Measurements from ENCODE around the gene GPR3. TPM values are rescaled to one million over a fixed set of nuclear protein-coding genes. Genes with fewer than 3 reads are reported as not detected.
"Not testable (repeated sequence)": the region's sequence is repeated elsewhere in the genome, so short reads cannot be mapped to it uniquely, and the experiment has no call there.

GPR3 gene
- total RNA-seq, 1 experiment from 2014 or later, result 4.7 TPM

DNA sequence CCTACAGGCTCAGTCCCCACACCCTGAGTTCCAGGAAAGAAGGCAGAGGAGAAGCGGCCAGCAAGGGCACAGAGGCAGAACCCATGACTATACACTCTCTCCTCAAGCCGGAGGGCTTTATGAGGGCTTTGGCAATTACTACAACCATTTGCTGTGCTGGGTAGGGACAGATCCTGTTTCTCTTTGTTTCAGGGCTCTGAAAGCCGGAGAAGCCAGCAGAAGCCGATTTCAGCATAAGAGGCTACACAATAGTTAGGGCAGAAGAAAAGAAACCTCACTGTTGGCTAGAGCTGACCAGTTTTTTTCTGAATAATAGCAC is 13.9 kb downstream of the GPR3 start:
- no peak for TF ChIP-seq EZH2phosphoT487 (IDR thresholded peaks at IDR 0.05; ENCODE audit: borderline replicate concordance, low read length)
- TF ChIP-seq, protein P1, sequence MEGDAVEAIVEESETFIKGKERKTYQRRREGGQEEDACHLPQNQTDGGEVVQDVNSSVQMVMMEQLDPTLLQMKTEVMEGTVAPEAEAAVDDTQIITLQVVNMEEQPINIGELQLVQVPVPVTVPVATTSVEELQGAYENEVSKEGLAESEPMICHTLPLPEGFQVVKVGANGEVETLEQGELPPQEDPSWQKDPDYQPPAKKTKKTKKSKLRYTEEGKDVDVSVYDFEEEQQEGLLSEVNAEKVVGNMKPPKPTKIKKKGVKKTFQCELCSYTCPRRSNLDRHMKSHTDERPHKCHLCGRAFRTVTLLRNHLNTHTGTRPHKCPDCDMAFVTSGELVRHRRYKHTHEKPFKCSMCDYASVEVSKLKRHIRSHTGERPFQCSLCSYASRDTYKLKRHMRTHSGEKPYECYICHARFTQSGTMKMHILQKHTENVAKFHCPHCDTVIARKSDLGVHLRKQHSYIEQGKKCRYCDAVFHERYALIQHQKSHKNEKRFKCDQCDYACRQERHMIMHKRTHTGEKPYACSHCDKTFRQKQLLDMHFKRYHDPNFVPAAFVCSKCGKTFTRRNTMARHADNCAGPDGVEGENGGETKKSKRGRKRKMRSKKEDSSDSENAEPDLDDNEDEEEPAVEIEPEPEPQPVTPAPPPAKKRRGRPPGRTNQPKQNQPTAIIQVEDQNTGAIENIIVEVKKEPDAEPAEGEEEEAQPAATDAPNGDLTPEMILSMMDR (conservative IDR thresholded peaks at IDR 0.05; ENCODE audit: low read depth, low read length), result no peak
- no peak for TF ChIP-seq EZH2 (IDR thresholded peaks at IDR 0.05; ENCODE audit: low read length, unreplicated experiment)

DNA sequence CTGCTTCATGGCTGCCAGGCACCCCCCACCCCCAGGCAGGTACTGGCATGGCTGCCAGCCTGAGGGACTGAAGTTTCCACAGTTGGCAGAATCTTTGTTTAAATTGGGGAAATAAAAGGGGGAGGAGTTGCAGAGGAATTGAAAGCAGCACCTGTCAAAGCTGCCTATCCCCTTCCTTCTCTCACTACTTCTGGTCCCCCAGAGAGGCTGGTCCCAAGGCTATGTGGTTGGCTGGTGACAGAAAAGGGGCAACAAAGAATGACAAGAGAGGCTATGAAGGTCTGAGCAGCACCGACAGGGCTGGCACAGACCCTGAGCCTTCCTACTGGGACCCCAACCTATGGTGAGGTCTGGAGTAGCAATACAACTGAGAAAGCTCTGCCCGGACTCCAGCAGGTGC is 14.4 kb downstream of the GPR3 start:
- H2AFZ ChIP-seq (ENCODE audit: low read length); H3F3A ChIP-seq (ENCODE audit: low read length, unreplicated experiment); intact Hi-C loops (cut with micrococcal nuclease); H3K9ac ChIP-seq (ENCODE audit: low read length); H4K20me1 ChIP-seq (ENCODE audit: low read length); DNase-seq; H3K4me2 ChIP-seq (ENCODE audit: low read length); H3K9me3 ChIP-seq (ENCODE audit: low read length); POLR2A ChIA-PET (ENCODE audit: unreplicated experiment); H3K79me2 ChIP-seq (ENCODE audit: low read length); H3K9me2 ChIP-seq (replicated peaks; ENCODE audit: low read length); ATAC-seq; H3K27me3 ChIP-seq (ENCODE audit: low read length); H3K4me3 ChIP-seq (ENCODE audit: low read length); BruUV-seq (replicated peaks); H3K4me1 ChIP-seq (ENCODE audit: insufficient read depth, low read length); H3K27ac ChIP-seq (ENCODE audit: low read length): not testable (repeated sequence)
- peaks cover 30% of the 10 kb centered on the region for H3K36me3 ChIP-seq (ENCODE audit: low read depth, low read length)
- CTCF ChIA-PET, result interaction anchor here (0.6 kb wide), 1 partner anchor 149 kb away, joined by 7 read pairs; no protein-coding TSS in a partner anchor

More for the DNA sequence above, 13.9 kb downstream of the GPR3 start:
- H3K36me3 ChIP-seq (ENCODE audit: low read depth, low read length), result peaks cover 28% of the 10 kb centered on the region
- no peaks in the 10 kb centered on the region for H3K79me2 ChIP-seq (ENCODE audit: low read length)
- H4K20me1 ChIP-seq (ENCODE audit: low read length), result no peaks in the 10 kb centered on the region
- intact Hi-C loops (cut with micrococcal nuclease), result no loop called here
- no peak overlapping the region for H3K9ac ChIP-seq (ENCODE audit: low read length)
- H3K4me3 ChIP-seq (ENCODE audit: low read length), result no peak overlapping the region
- H3K9me3 ChIP-seq (ENCODE audit: low read length), result no peaks in the 10 kb centered on the region
- no TSS peak for BruUV-seq (replicated peaks)
- H3F3A ChIP-seq (ENCODE audit: low read length, unreplicated experiment), result no peaks in the 10 kb centered on the region
- DNase-seq, result no peak
- H2AFZ ChIP-seq (ENCODE audit: low read length), result no peak overlapping the region
- no peaks in the 10 kb centered on the region for H3K4me1 ChIP-seq (ENCODE audit: insufficient read depth, low read length)
- no peaks in the 10 kb centered on the region for H3K9me2 ChIP-seq (replicated peaks; ENCODE audit: low read length)
- H3K27me3 ChIP-seq (ENCODE audit: low read length), result no peaks in the 10 kb centered on the region
- H3K4me2 ChIP-seq (ENCODE audit: low read length), result no peak overlapping the region
- no peak overlapping the region for H3K27ac ChIP-seq (ENCODE audit: low read length)
- POLR2A ChIA-PET (ENCODE audit: unreplicated experiment), result no interaction called here
- no peak for ATAC-seq
- CTCF ChIA-PET, result interaction anchor here (0.6 kb wide), 1 partner anchor 149 kb away, joined by 7 read pairs; no protein-coding TSS in a partner anchor

GRCh38 chr1:27408151-27408550 is 15.7 kb downstream of the GPR3 start:
- Histone ChIP-seq H3K9me3 (ENCODE audit: low read length) (no peaks in the 10 kb centered on the region), H3K4me2 (ENCODE audit: low read length) (no peak overlapping the region), H3K27ac (ENCODE audit: low read length) (no peak overlapping the region), H3K9ac (ENCODE audit: low read length) (no peak overlapping the region), H3K4me3 (ENCODE audit: low read length) (no peak overlapping the region), H4K20me1 (ENCODE audit: low read length) (no peaks in the 10 kb centered on the region), H3F3A (ENCODE audit: low read length, unreplicated experiment) (no peaks in the 10 kb centered on the region), H3K4me1 (ENCODE audit: insufficient read depth, low read length) (no peaks in the 10 kb centered on the region), H2AFZ (ENCODE audit: low read length) (no peak overlapping the region), H3K27me3 (ENCODE audit: low read length) (no peaks in the 10 kb centered on the region), H3K36me3 (ENCODE audit: low read depth, low read length) (peaks cover 44% of the 10 kb centered on the region), H3K9me2 (replicated peaks; ENCODE audit: low read length) (no peaks in the 10 kb centered on the region), H3K79me2 (ENCODE audit: low read length) (no peaks in the 10 kb centered on the region)
- no peak for ATAC-seq
- intact Hi-C loops (cut with micrococcal nuclease), result no loop called here
- TF ChIP-seq EZH2 (IDR thresholded peaks at IDR 0.05; ENCODE audit: low read length, unreplicated experiment) (no peak), EZH2phosphoT487 (IDR thresholded peaks at IDR 0.05; ENCODE audit: borderline replicate concordance, low read length) (no peak)
- TF ChIP-seq, protein P1 (conservative IDR thresholded peaks at IDR 0.05; ENCODE audit: low read depth, low read length), result no peak
- POLR2A ChIA-PET (ENCODE audit: unreplicated experiment), result no interaction called here
- CTCF ChIA-PET, result no interaction called here
- no peak for DNase-seq
- no TSS peak for BruUV-seq (replicated peaks)

Data from PC-3 (cell line).